Testis (tissue), 2 donors: ENCODE results near the gene UTP20.

Experiments
- CTCF ChIP-seq, 3 experiments: fragments of 450-650 bp in 2 of 3; fragments of 200-600 bp in 1 of 3; sonication (generic) in 1 of 3; IDR thresholded peaks; one replicate each; pipeline ENCODE4 v1.5.1; 2016 to 2019; ENCODE audit warnings: antibody characterized with exemption in 3 of 3, mild to moderate bottlenecking in 2 of 3, moderate library complexity in 1 of 3
- POLR2A ChIP-seq: fragments of 450-650 bp; IDR thresholded peaks from one replicate; pipeline ENCODE4 v1.6.1; 2017; ENCODE audit warnings: antibody characterized with exemption, mild to moderate bottlenecking, moderate library complexity

DNA sequence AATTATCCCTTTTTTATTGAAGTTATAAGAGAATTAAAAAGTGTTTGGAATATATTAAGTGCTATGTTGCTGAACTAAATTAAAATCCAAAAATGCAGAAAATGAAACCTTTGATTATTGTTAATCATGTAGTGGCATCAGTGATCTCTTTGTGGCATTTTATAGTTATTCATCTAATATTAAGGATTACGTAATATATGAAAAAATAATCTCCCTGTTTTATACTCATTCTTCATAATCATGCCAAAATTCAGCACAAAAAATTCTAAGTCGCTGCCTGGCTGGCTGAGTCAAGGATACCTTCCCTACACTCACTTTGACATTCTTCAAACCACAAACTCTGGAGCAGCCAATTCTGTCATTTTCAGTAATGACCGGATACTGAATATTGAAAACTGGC is 64.0 kb downstream of the UTP20 start:
- TF ChIP-seq CTCF (IDR thresholded peaks at IDR 0.05): no peak
- no peak for TF ChIP-seq POLR2A
